ENCODE measurements around the gene TRO. TPM values are rescaled to one million over a fixed set of nuclear protein-coding genes. Genes with fewer than 3 reads are reported as not detected.

TRO gene
- total RNA-seq, 4 donors from 2014 or later = 3.5 to 7.5 (median 5.0) TPM

DNA sequence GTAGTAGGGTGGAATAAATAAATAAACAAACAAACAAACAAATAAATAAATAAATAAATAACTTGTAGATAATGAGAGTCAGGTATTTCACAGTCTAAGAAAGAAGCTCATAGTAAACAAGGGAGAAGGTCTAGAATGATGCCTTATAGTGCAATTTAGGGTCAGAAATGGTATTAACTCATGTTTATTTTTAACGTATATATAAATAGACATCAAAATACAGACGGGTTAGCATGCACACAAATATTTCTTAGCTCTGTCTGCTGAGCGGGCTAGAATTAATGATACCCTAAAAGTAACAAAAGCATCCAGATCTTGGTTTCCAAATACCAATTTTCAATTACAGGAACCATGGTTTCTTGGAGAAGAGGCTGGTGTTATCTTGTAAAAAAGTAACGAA, 56.8 kb downstream of the TRO start:
- no peaks in the 10 kb centered on the region for H3K4me1 ChIP-seq
- no peak overlapping the region for H3K4me3 ChIP-seq
- WGBS = 63% methylated on average over 4 of the region's 4 CpGs
- intact Hi-C loops (cut with DNase I) = no loop called here
- TF ChIP-seq POLR2AphosphoS5 (IDR thresholded peaks at IDR 0.05) = no peak
- no peak for TF ChIP-seq EP300 (IDR thresholded peaks at IDR 0.05)
- TF ChIP-seq, protein P1, sequence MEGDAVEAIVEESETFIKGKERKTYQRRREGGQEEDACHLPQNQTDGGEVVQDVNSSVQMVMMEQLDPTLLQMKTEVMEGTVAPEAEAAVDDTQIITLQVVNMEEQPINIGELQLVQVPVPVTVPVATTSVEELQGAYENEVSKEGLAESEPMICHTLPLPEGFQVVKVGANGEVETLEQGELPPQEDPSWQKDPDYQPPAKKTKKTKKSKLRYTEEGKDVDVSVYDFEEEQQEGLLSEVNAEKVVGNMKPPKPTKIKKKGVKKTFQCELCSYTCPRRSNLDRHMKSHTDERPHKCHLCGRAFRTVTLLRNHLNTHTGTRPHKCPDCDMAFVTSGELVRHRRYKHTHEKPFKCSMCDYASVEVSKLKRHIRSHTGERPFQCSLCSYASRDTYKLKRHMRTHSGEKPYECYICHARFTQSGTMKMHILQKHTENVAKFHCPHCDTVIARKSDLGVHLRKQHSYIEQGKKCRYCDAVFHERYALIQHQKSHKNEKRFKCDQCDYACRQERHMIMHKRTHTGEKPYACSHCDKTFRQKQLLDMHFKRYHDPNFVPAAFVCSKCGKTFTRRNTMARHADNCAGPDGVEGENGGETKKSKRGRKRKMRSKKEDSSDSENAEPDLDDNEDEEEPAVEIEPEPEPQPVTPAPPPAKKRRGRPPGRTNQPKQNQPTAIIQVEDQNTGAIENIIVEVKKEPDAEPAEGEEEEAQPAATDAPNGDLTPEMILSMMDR (IDR thresholded peaks at IDR 0.05) = no peak
- no peak for TF ChIP-seq POLR2A (IDR thresholded peaks at IDR 0.05; ENCODE audit: low read depth)
- peaks cover 0 to 4% (median 0%) of the 10 kb centered on the region in 4 donors for H3K27me3 ChIP-seq
- no peak for DNase-seq (ENCODE audit: extremely low spot score)
- H3K36me3 ChIP-seq = no peaks in the 10 kb centered on the region
- no peaks in the 10 kb centered on the region for H3K9me3 ChIP-seq
- no peak overlapping the region for H3K27ac ChIP-seq (replicated peaks in 1 of 4)

- H3K4me1 ChIP-seq = no peaks in the 10 kb centered on the region
- H3K36me3 ChIP-seq = no peaks in the 10 kb centered on the region
- H3K9me3 ChIP-seq = peaks cover 0 to 1% (median 0%) of the 10 kb centered on the region in 4 donors
- no peak overlapping the region for H3K4me3 ChIP-seq
- peaks cover 0 to 4% (median 0%) of the 10 kb centered on the region in 4 donors for H3K27me3 ChIP-seq
- no peak for DNase-seq (ENCODE audit: extremely low spot score)
- intact Hi-C loops (cut with DNase I) = no loop called here
- TF ChIP-seq EP300 (IDR thresholded peaks at IDR 0.05) (no peak), POLR2AphosphoS5 (IDR thresholded peaks at IDR 0.05) (no peak), POLR2A (IDR thresholded peaks at IDR 0.05; ENCODE audit: low read depth) (no peak)
- TF ChIP-seq, protein P1 (IDR thresholded peaks at IDR 0.05) = no peak
- H3K27ac ChIP-seq (replicated peaks in 1 of 4) = no peak overlapping the region
Observed at GRCh38 chrX:54978448-54978847, 57.8 kb downstream of the TRO start.

DNA sequence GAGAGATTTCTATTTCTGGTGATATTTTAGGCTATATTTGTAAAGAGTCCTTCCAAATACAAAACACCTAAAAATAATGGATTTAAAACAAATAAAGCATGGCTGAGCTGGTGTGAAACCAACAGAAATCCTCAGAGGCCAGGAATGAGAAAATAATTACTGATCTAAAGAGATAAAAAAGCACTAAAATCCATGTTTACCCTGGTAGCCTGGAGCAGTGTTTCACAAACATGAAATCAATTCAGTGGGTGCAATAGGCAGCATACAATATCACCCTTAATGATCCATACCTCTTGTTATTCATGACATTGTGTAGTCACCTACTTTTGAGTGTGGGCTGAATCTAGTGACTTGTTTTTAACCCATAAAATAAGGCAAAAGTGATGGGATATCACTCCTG, 58.8 kb downstream of the TRO start:
- Histone ChIP-seq H3K4me1 (no peaks in the 10 kb centered on the region), H3K27ac (replicated peaks in 1 of 4) (no peak overlapping the region), H3K36me3 (no peaks in the 10 kb centered on the region), H3K4me3 (no peak overlapping the region), H3K27me3 (peaks cover 0 to 4% (median 0%) of the 10 kb centered on the region in 4 donors), H3K9me3 (peaks cover 0 to 7% (median 0%) of the 10 kb centered on the region in 4 donors)
- no peak for TF ChIP-seq POLR2A (IDR thresholded peaks at IDR 0.05; ENCODE audit: low read depth)
- no peak for TF ChIP-seq POLR2AphosphoS5 (IDR thresholded peaks at IDR 0.05)
- TF ChIP-seq EP300 (IDR thresholded peaks at IDR 0.05) = no peak
- TF ChIP-seq, protein P1 (IDR thresholded peaks at IDR 0.05) = no peak
- no peak for DNase-seq (ENCODE audit: extremely low spot score)
- intact Hi-C loops (cut with DNase I) = no loop called here

GRCh38 chrX:54980334-54980733, 59.7 kb downstream of the TRO start:
- Histone ChIP-seq H3K4me3 (no peak overlapping the region), H3K4me1 (no peaks in the 10 kb centered on the region), H3K9me3 (peaks cover 0 to 7% (median 0%) of the 10 kb centered on the region in 4 donors), H3K27me3 (no peaks in the 10 kb centered on the region), H3K36me3 (no peaks in the 10 kb centered on the region), H3K27ac (replicated peaks in 1 of 4) (no peak overlapping the region)
- no peak for DNase-seq (ENCODE audit: extremely low spot score)
- intact Hi-C loops (cut with DNase I) = no loop called here
- 70% methylated on average over 6 of the region's 6 CpGs for whole genome bisulfite sequencing
- no peak for TF ChIP-seq POLR2A (IDR thresholded peaks at IDR 0.05; ENCODE audit: low read depth)

Small RNA genes lying within 50 kb of the gene (small RNA-seq; reads per million reads assigned to genes)
- gene RF00614 = 0 reads per million in 3 donors

Other genes with a start within 250 kb of the TRO start
- under 1 TPM in 1 of 4 donors, not detected in 3; under 0.01 TPM for gene ITIH6, start 122.6 kb upstream of the TRO start, total RNA-seq
- gene MAGED2, start 113.1 kb upstream of the TRO start, total RNA-seq = 100 to 1,000 TPM; 132 to 197 (median 169) TPM
- under 1 TPM in 1 of 4 donors, not detected in 3; 0.33 TPM for gene PFKFB1, start 73.4 kb downstream of the TRO start, total RNA-seq
- 10 to 100 TPM in 1 of 4 donors, 1 to 10 TPM in 3; 5.4 to 10.1 (median 8.9) TPM for gene APEX2, start 79.5 kb downstream of the TRO start, total RNA-seq
- gene ALAS2, start 110.2 kb downstream of the TRO start, total RNA-seq = 10 to 100 TPM in 1 of 4 donors, 1 to 10 TPM in 2, not detected in 1; 1.9 to 30.6 (median 3.5) TPM
- not detected for gene PAGE2B, start 154.2 kb downstream of the TRO start, total RNA-seq
- not detected for gene PAGE2, start 168.2 kb downstream of the TRO start, total RNA-seq

Data from esophagus muscularis mucosa (tissue), 4 donors.